Ascending aorta (tissue), 2 donors: ENCODE data around the gene OLFML2A. TPM values are rescaled to one million over a fixed set of nuclear protein-coding genes. Genes with fewer than 3 reads are reported as not detected.

Experiments used
- DNase-seq, 2 donors: peaks; one replicate each; pipeline ENCODE4 v3.0.0-alpha.2; 2019; ENCODE audit warnings: low spot score in 2 of 2
- H3K27ac ChIP-seq, 2 donors: fragments of 200-600 bp; sonication (generic); one replicate each; pipeline ENCODE4 v1.5.1; 2016 to 2017; ENCODE audit warnings: mild to moderate bottlenecking in 1 of 2
- H3K27me3 ChIP-seq: fragments of 200-600 bp; sonication (generic); one replicate; pipeline ENCODE4 v1.5.1; 2017
- H3K36me3 ChIP-seq, 2 donors: fragments of 200-600 bp; sonication (generic); one replicate each; pipeline ENCODE4 v1.5.1; 2016
- H3K4me1 ChIP-seq, 2 donors: fragments of 200-600 bp; sonication (generic); one replicate each; pipeline ENCODE4 v1.5.1; 2016 to 2017; ENCODE audit warnings: mild to moderate bottlenecking in 1 of 2
- H3K4me3 ChIP-seq, 2 donors: fragments of 200-600 bp; sonication (generic); one replicate each; pipeline ENCODE4 v1.5.1; 2016 to 2017; ENCODE audit warnings: mild to moderate bottlenecking in 1 of 2
- H3K9me3 ChIP-seq, 2 donors: fragments of 200-600 bp; sonication (generic); one replicate each; pipeline ENCODE4 v1.5.1; 2016
- intact Hi-C: fragments of 100-400 bp; cut with DNase I; formaldehyde crosslinking; loops from one replicate; pipeline ENCODE4 v1.15.1; 2023
- total RNA-seq: library from RNA; depleted of rRNA; stranded (reverse); fragments of >200 nt; gene quantifications from one replicate; pipeline ENCODE4 v1.1.0, GENCODE V29; 2016
- TF ChIP-seq, protein P1 (sequence below), 3 experiments: fragments of 200-600 bp in 2 of 3; fragments of 450-650 bp in 1 of 3; sonication (generic) in 2 of 3; IDR thresholded peaks; one replicate each; pipeline ENCODE4 v1.5.1; 2016 to 2019; ENCODE audit warnings: antibody characterized with exemption in 3 of 3, mild to moderate bottlenecking in 1 of 3, moderate library complexity in 1 of 3

Gene OLFML2A
- total RNA-seq, 1 donor from 2014 or later: 129 TPM

DNA sequence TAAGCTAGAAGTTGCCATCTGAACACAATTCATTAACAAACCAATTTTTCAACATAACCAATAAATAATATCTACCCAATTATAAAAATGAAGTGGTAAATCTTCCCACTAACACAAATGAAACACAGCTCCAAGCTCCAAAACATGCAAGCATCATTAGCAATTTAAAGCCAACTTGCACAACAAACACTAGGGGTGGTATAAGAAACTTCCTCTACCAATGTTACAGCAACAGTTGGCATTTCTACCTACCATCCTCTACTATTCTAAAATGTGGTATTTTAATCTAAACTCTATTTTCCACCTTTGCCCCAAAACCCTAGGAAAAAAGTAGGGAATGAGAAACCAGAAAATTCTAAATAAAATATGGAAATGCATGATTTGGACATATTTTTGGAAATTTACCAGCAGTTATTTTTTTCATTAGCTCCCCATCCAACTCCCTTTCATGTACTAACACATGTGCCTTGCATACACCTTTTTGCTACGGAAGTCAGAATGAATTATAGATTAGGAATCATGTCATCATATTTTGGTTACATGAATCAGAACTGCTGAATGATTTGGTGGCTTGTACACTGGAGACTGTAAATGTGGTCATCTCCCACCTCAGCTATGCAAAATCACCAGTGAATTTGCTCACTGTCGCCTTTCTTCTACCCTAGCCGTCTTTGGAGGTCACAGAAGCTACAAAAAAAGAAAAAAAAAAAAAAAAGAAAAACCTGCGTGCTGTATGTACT is 9.9 kb upstream of the OLFML2A start:
- DNase-seq: no peak
- TF ChIP-seq, protein P1, sequence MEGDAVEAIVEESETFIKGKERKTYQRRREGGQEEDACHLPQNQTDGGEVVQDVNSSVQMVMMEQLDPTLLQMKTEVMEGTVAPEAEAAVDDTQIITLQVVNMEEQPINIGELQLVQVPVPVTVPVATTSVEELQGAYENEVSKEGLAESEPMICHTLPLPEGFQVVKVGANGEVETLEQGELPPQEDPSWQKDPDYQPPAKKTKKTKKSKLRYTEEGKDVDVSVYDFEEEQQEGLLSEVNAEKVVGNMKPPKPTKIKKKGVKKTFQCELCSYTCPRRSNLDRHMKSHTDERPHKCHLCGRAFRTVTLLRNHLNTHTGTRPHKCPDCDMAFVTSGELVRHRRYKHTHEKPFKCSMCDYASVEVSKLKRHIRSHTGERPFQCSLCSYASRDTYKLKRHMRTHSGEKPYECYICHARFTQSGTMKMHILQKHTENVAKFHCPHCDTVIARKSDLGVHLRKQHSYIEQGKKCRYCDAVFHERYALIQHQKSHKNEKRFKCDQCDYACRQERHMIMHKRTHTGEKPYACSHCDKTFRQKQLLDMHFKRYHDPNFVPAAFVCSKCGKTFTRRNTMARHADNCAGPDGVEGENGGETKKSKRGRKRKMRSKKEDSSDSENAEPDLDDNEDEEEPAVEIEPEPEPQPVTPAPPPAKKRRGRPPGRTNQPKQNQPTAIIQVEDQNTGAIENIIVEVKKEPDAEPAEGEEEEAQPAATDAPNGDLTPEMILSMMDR (IDR thresholded peaks at IDR 0.05): no peak
- Histone ChIP-seq H3K9me3 (no peaks in the 10 kb centered on the region), H3K4me1 (peaks cover 0 to 14% of the 10 kb centered on the region in 2 donors), H3K36me3 (no peaks in the 10 kb centered on the region), H3K4me3 (no peak overlapping the region), H3K27ac (no peak overlapping the region), H3K27me3 (peaks cover 7% of the 10 kb centered on the region)
- intact Hi-C loops: no loop called here

DNA sequence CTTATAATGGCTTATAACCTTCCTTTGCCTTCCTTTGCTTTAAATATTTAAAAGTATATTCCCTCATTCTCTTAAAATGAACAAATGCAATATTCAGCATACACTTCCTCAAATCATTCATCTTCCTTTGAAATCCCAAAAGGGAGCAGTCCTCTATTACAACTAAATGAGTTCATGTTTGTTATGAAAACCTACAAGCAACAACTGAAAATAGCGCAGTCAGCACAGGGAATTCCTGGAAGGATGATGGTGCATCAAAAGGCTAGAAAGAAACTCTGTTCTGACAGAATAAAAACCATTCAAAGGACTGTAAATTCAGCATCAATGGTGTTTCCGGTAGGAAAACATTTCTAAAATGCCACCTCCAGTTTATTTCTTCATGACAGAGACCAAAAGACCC is 9.1 kb upstream of the OLFML2A start:
- intact Hi-C loops: no loop called here
- DNase-seq: no peak
- peaks cover 0 to 20% of the 10 kb centered on the region in 2 donors for H3K4me1 ChIP-seq
- H3K4me3 ChIP-seq: no peak overlapping the region
- TF ChIP-seq, protein P1 (IDR thresholded peaks at IDR 0.05): no peak
- H3K9me3 ChIP-seq: no peaks in the 10 kb centered on the region
- peaks cover 7% of the 10 kb centered on the region for H3K27me3 ChIP-seq
- no peaks in the 10 kb centered on the region for H3K36me3 ChIP-seq
- no peak overlapping the region for H3K27ac ChIP-seq

DNA sequence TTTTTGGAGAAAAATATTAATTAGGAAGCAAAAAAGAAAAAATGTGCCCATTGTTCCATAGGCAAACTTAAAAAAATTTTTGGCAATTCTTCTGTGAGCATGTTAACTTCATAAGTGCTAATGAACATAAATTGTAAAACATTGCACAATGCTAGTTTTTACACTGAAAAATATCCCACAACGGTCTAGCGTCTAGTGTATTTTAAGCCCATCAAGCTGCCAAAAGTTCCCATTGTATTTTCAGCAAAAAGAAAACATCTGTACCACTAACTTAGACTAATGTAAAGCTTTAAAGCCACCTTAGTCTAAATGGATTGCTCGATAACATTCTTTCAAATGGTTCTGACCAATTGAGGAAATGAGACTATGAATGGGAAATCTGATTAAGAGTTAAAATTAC is 8.6 kb upstream of the OLFML2A start:
- no peak overlapping the region for H3K27ac ChIP-seq
- peaks cover 7% of the 10 kb centered on the region for H3K27me3 ChIP-seq
- no peak for DNase-seq
- no peaks in the 10 kb centered on the region for H3K9me3 ChIP-seq
- H3K4me3 ChIP-seq: no peak overlapping the region
- H3K4me1 ChIP-seq: peaks cover 0 to 20% of the 10 kb centered on the region in 2 donors
- TF ChIP-seq, protein P1 (IDR thresholded peaks at IDR 0.05): no peak
- intact Hi-C loops: no loop called here
- H3K36me3 ChIP-seq: no peaks in the 10 kb centered on the region

DNA sequence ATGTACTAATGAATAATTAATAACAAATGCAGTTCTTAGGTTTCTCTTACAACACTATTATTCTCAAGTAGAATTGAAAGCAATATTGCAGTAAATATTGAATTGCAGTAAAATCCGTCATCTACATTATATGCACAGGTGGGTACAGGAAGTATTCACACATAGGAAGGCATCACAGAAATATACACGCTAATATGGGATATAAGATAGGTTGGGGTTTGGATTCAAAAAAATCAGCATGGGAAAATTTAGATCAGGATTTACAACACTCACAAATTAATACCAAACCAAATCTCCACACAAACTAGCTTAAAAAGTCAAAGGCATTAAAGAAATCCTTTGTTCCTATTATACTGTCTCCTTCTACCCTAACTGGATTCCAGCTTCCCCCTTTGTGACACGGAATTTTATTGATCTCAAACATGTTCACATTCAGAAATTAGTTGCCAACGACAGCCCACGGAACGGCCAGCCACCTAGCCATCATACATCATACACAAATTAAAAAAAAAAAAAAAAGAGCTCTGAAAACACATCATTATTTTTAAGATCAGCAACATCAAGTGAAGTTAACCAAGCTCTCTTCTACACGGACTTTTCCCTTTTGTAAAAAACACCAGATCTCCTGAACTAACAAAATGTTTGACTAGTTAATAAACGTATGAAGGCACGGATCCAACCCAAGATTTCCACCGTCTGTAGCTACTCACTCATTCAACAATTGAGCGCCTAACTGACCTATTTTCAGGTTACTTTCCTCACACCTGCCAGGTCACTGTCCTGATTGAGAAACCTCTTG is 8.0 kb upstream of the OLFML2A start:
- Histone ChIP-seq H3K4me1 (peaks cover 0 to 20% of the 10 kb centered on the region in 2 donors), H3K4me3 (peak overlapping the region in 1 of 2 donors; percentile 71), H3K9me3 (no peaks in the 10 kb centered on the region), H3K27ac (no peak overlapping the region), H3K27me3 (peaks cover 7% of the 10 kb centered on the region), H3K36me3 (no peaks in the 10 kb centered on the region)
- no peak for DNase-seq
- intact Hi-C loops: no loop called here
- TF ChIP-seq, protein P1 (IDR thresholded peaks at IDR 0.05): no peak

DNA sequence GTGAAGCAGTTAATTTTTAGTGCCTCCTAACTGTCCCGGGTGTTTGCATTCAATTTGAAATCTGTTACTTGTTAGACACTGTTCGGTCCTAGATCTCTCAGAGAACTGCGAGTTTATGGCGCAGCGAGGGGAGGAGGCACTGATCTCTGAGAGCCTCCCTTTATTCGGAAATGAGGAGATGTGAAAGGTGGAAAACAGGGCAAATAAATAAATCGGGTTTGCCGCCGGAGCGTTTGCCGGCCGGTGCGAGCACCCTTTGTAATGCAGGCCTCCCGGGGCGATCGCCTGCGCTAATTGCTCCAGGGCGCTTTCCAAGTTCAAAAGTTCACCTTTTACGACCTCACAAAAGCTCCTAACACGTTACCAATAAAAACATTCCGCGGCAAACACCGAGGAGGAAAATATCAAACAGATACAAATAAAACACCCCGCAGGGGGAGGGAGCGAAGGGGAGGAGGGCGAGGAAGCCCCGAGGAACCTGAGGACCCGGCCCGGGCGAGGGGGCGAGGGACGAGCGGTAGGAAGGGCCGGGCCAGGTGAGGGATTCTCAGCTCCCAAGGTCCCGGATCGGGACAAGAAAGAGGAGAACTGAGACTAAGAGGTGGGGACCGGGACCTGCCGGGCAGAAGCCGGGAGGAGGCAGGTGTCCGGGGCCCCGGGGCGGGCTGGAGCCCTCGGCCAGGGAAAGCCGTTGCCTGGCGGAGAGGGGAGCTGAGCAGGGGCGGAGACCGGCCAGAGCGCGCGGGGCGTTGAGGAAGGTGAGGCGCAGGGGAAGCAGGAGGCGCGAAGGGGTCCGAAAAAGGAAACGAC is 7.2 kb upstream of the OLFML2A start:
- Histone ChIP-seq H3K27ac (no peak overlapping the region), H3K4me3 (peak overlapping the region; percentile 71 to 95), H3K9me3 (no peaks in the 10 kb centered on the region), H3K36me3 (no peaks in the 10 kb centered on the region), H3K27me3 (peaks cover 7% of the 10 kb centered on the region), H3K4me1 (peaks cover 0 to 20% of the 10 kb centered on the region in 2 donors)
- TF ChIP-seq, protein P1 (IDR thresholded peaks at IDR 0.05): no peak
- intact Hi-C loops: loop anchor here (5.0 kb wide), 5 partner anchors 107 to 978 kb away; partner anchors contain the start of genes HSPA5, PBX3 and SCAI
- DNase-seq: no peak
